ENCODE data around the gene GRK5.
A peak's percentile ranks its signal among the peaks of the same experiment; 100 is the strongest.

Gene GRK5

GRCh38 chr10:119208553-119208940, 1.2 kb downstream of the GRK5 start:
- no peaks in the 10 kb centered on the region for H3K9me3 Mint-ChIP-seq
- no peak for TF ChIP-seq CTCF (IDR thresholded peaks at IDR 0.05; ENCODE audit: unreplicated experiment in 3 of 3)
- H3K27me3 Mint-ChIP-seq (ENCODE audit: low read depth) = peaks cover 8% of the 10 kb centered on the region
- H3K4me1 Mint-ChIP-seq = peaks cover 50% of the 10 kb centered on the region
- no peaks in the 10 kb centered on the region for H3K36me3 Mint-ChIP-seq (ENCODE audit: low read depth)
- H3K4me3 Mint-ChIP-seq = peak overlapping the region; percentile 92 to 97 (median 93)
- peak overlapping the region; percentile 48 to 83 (median 82) for H3K27ac Mint-ChIP-seq

GRCh38 chr10:119209035-119209735, 1.8 kb downstream of the GRK5 start:
- Mint-ChIP-seq H3K9me3 (no peaks in the 10 kb centered on the region), H3K4me3 (peak overlapping the region; percentile 92 to 97 (median 93)), H3K4me1 (peaks cover 50% of the 10 kb centered on the region), H3K27ac (peak overlapping the region; percentile 48 to 82 (median 76)), H3K27me3 (ENCODE audit: low read depth) (peaks cover 4% of the 10 kb centered on the region), H3K36me3 (ENCODE audit: low read depth) (no peaks in the 10 kb centered on the region)
- peak; percentile 75 to 80 (median 76) for TF ChIP-seq CTCF (IDR thresholded peaks at IDR 0.05; ENCODE audit: unreplicated experiment in 3 of 3)

GRCh38 chr10:119209736-119210355, 2.5 kb downstream of the GRK5 start:
- Mint-ChIP-seq H3K9me3 (no peaks in the 10 kb centered on the region), H3K4me3 (peak overlapping the region; percentile 92 to 97 (median 93)), H3K27me3 (ENCODE audit: low read depth) (peaks cover 4% of the 10 kb centered on the region), H3K4me1 (peaks cover 50% of the 10 kb centered on the region), H3K27ac (peak overlapping the region; percentile 28 to 76 (median 48)), H3K36me3 (ENCODE audit: low read depth) (no peaks in the 10 kb centered on the region)
- peak in 1 of 3 experiments; percentile 15 for TF ChIP-seq CTCF (IDR thresholded peaks at IDR 0.05; ENCODE audit: unreplicated experiment in 3 of 3)

- H3K27ac Mint-ChIP-seq = peak overlapping the region; percentile 46 to 92 (median 90)
- H3K27me3 Mint-ChIP-seq (ENCODE audit: low read depth) = peaks cover 4% of the 10 kb centered on the region
- H3K36me3 Mint-ChIP-seq (ENCODE audit: low read depth) = no peaks in the 10 kb centered on the region
Observed at GRCh38 chr10:119210633-119211032, 3.3 kb downstream of the GRK5 start.

GRCh38 chr10:119211176-119211575, 3.8 kb downstream of the GRK5 start:
- Mint-ChIP-seq H3K4me3 (peak overlapping the region; percentile 18 to 74 (median 65)), H3K4me1 (peaks cover 55% of the 10 kb centered on the region), H3K27ac (peak overlapping the region; percentile 46 to 92 (median 90)), H3K9me3 (no peaks in the 10 kb centered on the region), H3K27me3 (ENCODE audit: low read depth) (peaks cover 2% of the 10 kb centered on the region), H3K36me3 (ENCODE audit: low read depth) (no peaks in the 10 kb centered on the region)
- TF ChIP-seq CTCF (IDR thresholded peaks at IDR 0.05; ENCODE audit: unreplicated experiment in 3 of 3) = no peak

More at GRCh38 chr10:119210633-119211032, 3.3 kb downstream of the GRK5 start:
- TF ChIP-seq CTCF (IDR thresholded peaks at IDR 0.05; ENCODE audit: unreplicated experiment in 3 of 3) = no peak
- H3K4me3 Mint-ChIP-seq = peak overlapping the region in 2 of 3 experiments; percentile 65 to 74
- peaks cover 54% of the 10 kb centered on the region for H3K4me1 Mint-ChIP-seq
- no peaks in the 10 kb centered on the region for H3K9me3 Mint-ChIP-seq
